NCI-H2107 treated with DMSO at 0.1 percent for 48 hours (cell line): Measurements from ENCODE around the gene ZDHHC14.

ENCODE experiments used
- DNase-seq: peaks from one replicate; lab custom pipeline; 2025; ENCODE audit not compliant: unreplicated experiment; lab: John Stamatoyannopoulos, UW

The ZDHHC14 gene

GRCh38 chr6:157530126-157530525, 149.1 kb downstream of the ZDHHC14 start:
- DNase-seq: no peak

GRCh38 chr6:157530724-157531168, 149.8 kb downstream of the ZDHHC14 start:
- DNase-seq: no peak

GRCh38 chr6:157531169-157531985, 150.4 kb downstream of the ZDHHC14 start:
- DNase-seq: no peak

- DNase-seq: no peak
Observed at GRCh38 chr6:157531986-157532365, 151.0 kb downstream of the ZDHHC14 start.

GRCh38 chr6:157533048-157533871, 152.3 kb downstream of the ZDHHC14 start:
- no peak for DNase-seq

GRCh38 chr6:157534134-157534871, 153.3 kb downstream of the ZDHHC14 start:
- no peak for DNase-seq

- DNase-seq: no peak
Observed at GRCh38 chr6:157534977-157535339, 154.0 kb downstream of the ZDHHC14 start.

- no peak for DNase-seq
Observed at GRCh38 chr6:157535340-157536222, 154.6 kb downstream of the ZDHHC14 start.

GRCh38 chr6:157536223-157536545, 155.2 kb downstream of the ZDHHC14 start:
- no peak for DNase-seq

GRCh38 chr6:157537556-157537955, 156.6 kb downstream of the ZDHHC14 start:
- DNase-seq: no peak

- no peak for DNase-seq
Observed at GRCh38 chr6:157538168-157538567, 157.2 kb downstream of the ZDHHC14 start.

- no peak for DNase-seq
Observed at GRCh38 chr6:157538698-157539097, 157.7 kb downstream of the ZDHHC14 start.

GRCh38 chr6:157539421-157539822, 158.4 kb downstream of the ZDHHC14 start:
- DNase-seq: no peak

GRCh38 chr6:157539900-157540752, 159.1 kb downstream of the ZDHHC14 start:
- no peak for DNase-seq

- DNase-seq: no peak
Observed at GRCh38 chr6:157541618-157542413, 160.8 kb downstream of the ZDHHC14 start.

- no peak for DNase-seq
Observed at GRCh38 chr6:157542414-157543160, 161.6 kb downstream of the ZDHHC14 start.

- no peak for DNase-seq
Observed at GRCh38 chr6:157546321-157546720, 165.3 kb downstream of the ZDHHC14 start.

GRCh38 chr6:157547112-157547511, 166.1 kb downstream of the ZDHHC14 start:
- DNase-seq: no peak
